CD4-positive, alpha-beta memory T cell (primary cell): ENCODE measurements around the gene RASSF5. TPM values are rescaled to one million over a fixed set of nuclear protein-coding genes. Genes with fewer than 3 reads are reported as not detected.

Experiments
- CTCF ChIA-PET: fragments of 350-600 bp; sonication (Branson Sonifier 250); formaldehyde crosslinking; loops from one replicate; lab custom pipeline; 2021; ENCODE audit warnings: inconsistent platforms; ENCODE audit not compliant: partially characterized antibody; lab: Charles Lee
- POLR2A ChIA-PET: fragments of 350-600 bp; sonication (Branson Sonifier 250); formaldehyde crosslinking; loops from one replicate; lab custom pipeline; 2021; ENCODE audit not compliant: partially characterized antibody; lab: Charles Lee
- DNase-seq, 5 donors: peaks; one replicate each; pipeline versions ENCODE4 v3.0.0 to v3.0.0-alpha.2; 2020 to 2022; ENCODE audit warnings: mixed read lengths in 1 of 5
- H3K27ac ChIP-seq: one replicate; pipeline ENCODE4 v1.7.0; 2013; ENCODE audit warnings: low read depth, low read length
- H3K27me3 ChIP-seq: 2 replicates; pipeline ENCODE4 v1.7.0; 2013; ENCODE audit warnings: mild to moderate bottlenecking, low read length, moderate library complexity; ENCODE audit not compliant: insufficient read depth
- H3K36me3 ChIP-seq: 2 replicates; pipeline ENCODE4 v1.7.0; 2013; ENCODE audit warnings: mild to moderate bottlenecking, low read length, moderate library complexity; ENCODE audit not compliant: insufficient read depth
- H3K4me1 ChIP-seq: 2 replicates; pipeline ENCODE4 v1.7.0; 2013; ENCODE audit warnings: mild to moderate bottlenecking, low read length, moderate library complexity; ENCODE audit not compliant: insufficient read depth
- H3K4me3 ChIP-seq, 2 donors: one replicate each; pipeline ENCODE4 v1.7.0; 2013; ENCODE audit warnings: low read length in 2 of 2, mild to moderate bottlenecking in 1 of 2
- H3K9me3 ChIP-seq, 2 donors: one replicate each; pipeline ENCODE4 v1.7.0; 2013; ENCODE audit warnings: low read length in 2 of 2, control low read depth in 1 of 2; ENCODE audit not compliant: control insufficient read depth in 1 of 2
- H3K27ac Mint-ChIP-seq, 7 donors: one replicate each; pipeline ENCODE4 v1.8.0; 2020 to 2021; ENCODE audit warnings: mixed read lengths in 7 of 7, mild to moderate bottlenecking in 6 of 7, inconsistent platforms in 3 of 7, moderate library complexity in 3 of 7
- H3K27me3 Mint-ChIP-seq, 2 donors: one replicate each; pipeline ENCODE4 v1.8.0; 2020 to 2021; ENCODE audit warnings: mixed read lengths in 2 of 2
- H3K36me3 Mint-ChIP-seq, 2 donors: one replicate each; pipeline ENCODE4 v1.8.0; 2020 to 2021; ENCODE audit warnings: mixed read lengths in 2 of 2, inconsistent platforms in 1 of 2, mild to moderate bottlenecking in 1 of 2
- H3K4me1 Mint-ChIP-seq, 4 donors: one replicate each; pipeline ENCODE4 v1.8.0; 2020 to 2021; ENCODE audit warnings: mixed read lengths in 4 of 4, mild to moderate bottlenecking in 1 of 4
- H3K4me3 Mint-ChIP-seq, 8 donors: one replicate each; pipeline ENCODE4 v1.8.0; 2020 to 2021; ENCODE audit warnings: mixed read lengths in 8 of 8, mild to moderate bottlenecking in 7 of 8, moderate library complexity in 6 of 8, inconsistent platforms in 3 of 8
- H3K9me3 Mint-ChIP-seq, 8 donors: one replicate each; pipeline ENCODE4 v1.8.0; 2020 to 2021; ENCODE audit warnings: mixed read lengths in 8 of 8, mild to moderate bottlenecking in 5 of 8, inconsistent platforms in 3 of 8, moderate library complexity in 1 of 8
- intact Hi-C: fragments of 100-400 bp; cut with micrococcal nuclease; formaldehyde crosslinking; loops from one replicate; pipeline ENCODE4 v1.15.1; 2023
- polyA plus RNA-seq, 2 donors: library from polyadenylated mRNA; unstranded; fragments of 300-500 nt; fragmentation: Illumina TruSeq; gene quantifications; one replicate each; pipeline ENCODE4 v1.2.3, GENCODE V29; 2021
- total RNA-seq, 2 experiments: library from RNA; stranded (reverse); gene quantifications; one replicate each; pipeline ENCODE4 v1.2.3, GENCODE V29; 2021

Gene RASSF5
- total and polyA plus RNA-seq, 4 experiments from 2014 or later: 186 to 298 (median 220) TPM

- Mint-ChIP-seq H3K4me3 (peak overlapping the region in 4 of 8 donors; percentile 21 to 44 (median 34)), H3K36me3 (peaks cover 0 to 2% of the 10 kb centered on the region in 2 donors), H3K9me3 (no peaks in the 10 kb centered on the region), H3K27me3 (peaks cover 6 to 8% of the 10 kb centered on the region in 2 donors), H3K4me1 (peaks cover 9 to 32% (median 22%) of the 10 kb centered on the region in 4 donors), H3K27ac (no peak overlapping the region)
- Histone ChIP-seq H3K27me3 (peaks cover 4% of the 10 kb centered on the region), H3K27ac (no peak overlapping the region), H3K9me3 (no peaks in the 10 kb centered on the region), H3K36me3 (no peaks in the 10 kb centered on the region), H3K4me3 (no peak overlapping the region), H3K4me1 (peaks cover 31% of the 10 kb centered on the region)
- no peak for DNase-seq
- intact Hi-C loops: no loop called here
- POLR2A ChIA-PET: no interaction called here
- CTCF ChIA-PET: no interaction called here
These were observed 2.4 kb downstream of the RASSF5 start for GRCh38 chr1:206509612-206510257.

- no peak overlapping the region for H3K27ac ChIP-seq
- CTCF ChIA-PET: interaction anchor here (1.4 kb wide), 1 partner anchor 73 kb away, joined by 3 read pairs; no protein-coding TSS in a partner anchor
- intact Hi-C loops: no loop called here
- no peaks in the 10 kb centered on the region for H3K9me3 ChIP-seq
- POLR2A ChIA-PET: no interaction called here
- Mint-ChIP-seq H3K4me3 (no peak overlapping the region), H3K4me1 (peaks cover 6 to 26% (median 17%) of the 10 kb centered on the region in 4 donors), H3K27ac (no peak overlapping the region), H3K9me3 (no peaks in the 10 kb centered on the region), H3K36me3 (peaks cover 0 to 2% of the 10 kb centered on the region in 2 donors), H3K27me3 (peaks cover 6 to 8% of the 10 kb centered on the region in 2 donors)
- peaks cover 25% of the 10 kb centered on the region for H3K4me1 ChIP-seq
- no peaks in the 10 kb centered on the region for H3K36me3 ChIP-seq
- peaks cover 4% of the 10 kb centered on the region for H3K27me3 ChIP-seq
- H3K4me3 ChIP-seq: no peak overlapping the region
- no peak for DNase-seq
These were observed 3.0 kb downstream of the RASSF5 start for GRCh38 chr1:206510371-206510770.

- POLR2A ChIA-PET: no interaction called here
- no peak overlapping the region for H3K4me3 Mint-ChIP-seq
These were observed 4.2 kb downstream of the RASSF5 start for GRCh38 chr1:206511362-206512057.

GRCh38 chr1:206512058-206512850 is 4.9 kb downstream of the RASSF5 start:
- H3K4me1 Mint-ChIP-seq: peaks cover 3 to 11% (median 5%) of the 10 kb centered on the region in 4 donors
- H3K4me3 Mint-ChIP-seq: no peak overlapping the region
- H3K27ac Mint-ChIP-seq: no peak overlapping the region
- H3K27me3 ChIP-seq: peaks cover 4% of the 10 kb centered on the region
- no peak overlapping the region for H3K4me3 ChIP-seq
- no peak for DNase-seq
- H3K36me3 Mint-ChIP-seq: no peaks in the 10 kb centered on the region
- H3K9me3 ChIP-seq: no peaks in the 10 kb centered on the region
- H3K36me3 ChIP-seq: no peaks in the 10 kb centered on the region
- no peaks in the 10 kb centered on the region for H3K9me3 Mint-ChIP-seq
- peaks cover 6 to 8% of the 10 kb centered on the region in 2 donors for H3K27me3 Mint-ChIP-seq
- intact Hi-C loops: no loop called here
- peaks cover 10% of the 10 kb centered on the region for H3K4me1 ChIP-seq
- CTCF ChIA-PET: interaction anchor here (1.1 kb wide), 1 partner anchor 22 kb away, joined by 3 read pairs; no protein-coding TSS in a partner anchor
- POLR2A ChIA-PET: no interaction called here
- no peak overlapping the region for H3K27ac ChIP-seq

More at GRCh38 chr1:206511362-206512057, 4.2 kb downstream of the RASSF5 start:
- DNase-seq: no peak
- H3K4me1 Mint-ChIP-seq: peaks cover 3 to 14% (median 9%) of the 10 kb centered on the region in 4 donors
- intact Hi-C loops: no loop called here
- Histone ChIP-seq H3K4me1 (peaks cover 14% of the 10 kb centered on the region), H3K27me3 (peaks cover 4% of the 10 kb centered on the region), H3K27ac (no peak overlapping the region), H3K36me3 (no peaks in the 10 kb centered on the region), H3K4me3 (no peak overlapping the region), H3K9me3 (no peaks in the 10 kb centered on the region)
- CTCF ChIA-PET: interaction anchor here (1.4 kb wide), 1 partner anchor 72 kb away, joined by 3 read pairs; no protein-coding TSS in a partner anchor
- H3K9me3 Mint-ChIP-seq: no peaks in the 10 kb centered on the region
- no peak overlapping the region for H3K27ac Mint-ChIP-seq
- H3K27me3 Mint-ChIP-seq: peaks cover 6 to 8% of the 10 kb centered on the region in 2 donors
- peaks cover 0 to 2% of the 10 kb centered on the region in 2 donors for H3K36me3 Mint-ChIP-seq

GRCh38 chr1:206512851-206513180 is 5.5 kb downstream of the RASSF5 start:
- no peak overlapping the region for H3K4me3 Mint-ChIP-seq
- ChIA-PET POLR2A (no interaction called here), CTCF (interaction anchor here (1.1 kb wide), 1 partner anchor 23 kb away, joined by 3 read pairs; no protein-coding TSS in a partner anchor)
- no peaks in the 10 kb centered on the region for H3K9me3 Mint-ChIP-seq
- Histone ChIP-seq H3K4me3 (no peak overlapping the region), H3K4me1 (peaks cover 10% of the 10 kb centered on the region), H3K27ac (no peak overlapping the region), H3K27me3 (peaks cover 4% of the 10 kb centered on the region), H3K36me3 (no peaks in the 10 kb centered on the region), H3K9me3 (no peaks in the 10 kb centered on the region)
- H3K36me3 Mint-ChIP-seq: no peaks in the 10 kb centered on the region
- peaks cover 3 to 11% (median 5%) of the 10 kb centered on the region in 4 donors for H3K4me1 Mint-ChIP-seq
- intact Hi-C loops: no loop called here
- H3K27me3 Mint-ChIP-seq: peaks cover 6 to 8% of the 10 kb centered on the region in 2 donors
- H3K27ac Mint-ChIP-seq: no peak overlapping the region
- DNase-seq: no peak

- no peaks in the 10 kb centered on the region for H3K9me3 ChIP-seq
- Mint-ChIP-seq H3K27me3 (peaks cover 6 to 7% of the 10 kb centered on the region in 2 donors), H3K36me3 (no peaks in the 10 kb centered on the region), H3K4me1 (peaks cover 0 to 7% (median 4%) of the 10 kb centered on the region in 4 donors), H3K9me3 (no peaks in the 10 kb centered on the region), H3K4me3 (no peak overlapping the region), H3K27ac (peak overlapping the region in 2 of 7 donors; percentile 5 to 19)
- H3K36me3 ChIP-seq: no peaks in the 10 kb centered on the region
- ChIA-PET CTCF (interaction anchor here (1.1 kb wide), 1 partner anchor 23 kb away, joined by 3 read pairs; no protein-coding TSS in a partner anchor), POLR2A (no interaction called here)
- H3K27ac ChIP-seq: no peak overlapping the region
- H3K27me3 ChIP-seq: no peaks in the 10 kb centered on the region
- intact Hi-C loops: no loop called here
- DNase-seq: no peak
- H3K4me3 ChIP-seq: no peak overlapping the region
- H3K4me1 ChIP-seq: peaks cover 3% of the 10 kb centered on the region
These were observed 6.2 kb downstream of the RASSF5 start for GRCh38 chr1:206513312-206514111.
